ENCODE data around the gene OTX2. TPM values are rescaled to one million over a fixed set of nuclear protein-coding genes. Genes with fewer than 3 reads are reported as not detected.

OTX2 gene
- total and polyA plus RNA-seq, 2 experiments from 2014 or later, result 16.5 to 23.9 TPM

DNA sequence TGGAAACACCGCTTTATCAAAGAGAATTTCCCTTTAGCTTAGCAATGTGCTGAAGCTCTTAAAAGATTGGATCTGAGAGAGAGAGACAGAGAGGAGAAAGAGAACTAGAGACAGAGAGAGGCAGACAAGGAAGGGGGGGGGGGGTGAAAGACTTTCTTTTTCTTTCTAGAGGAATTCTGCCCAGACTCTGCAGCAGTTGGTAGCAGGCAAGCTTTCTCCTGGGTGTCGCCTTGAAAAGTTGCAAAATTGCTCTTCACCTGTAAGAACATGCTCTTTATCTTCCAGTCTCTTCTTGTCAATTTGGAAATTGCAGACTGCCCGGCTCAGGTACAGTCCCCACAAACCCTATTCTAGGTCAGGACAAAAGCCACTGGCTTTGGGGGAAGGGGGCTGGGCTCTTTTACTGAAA is 2.9 kb upstream of the OTX2 start (continued):
- TF ChIP-seq, protein P1, sequence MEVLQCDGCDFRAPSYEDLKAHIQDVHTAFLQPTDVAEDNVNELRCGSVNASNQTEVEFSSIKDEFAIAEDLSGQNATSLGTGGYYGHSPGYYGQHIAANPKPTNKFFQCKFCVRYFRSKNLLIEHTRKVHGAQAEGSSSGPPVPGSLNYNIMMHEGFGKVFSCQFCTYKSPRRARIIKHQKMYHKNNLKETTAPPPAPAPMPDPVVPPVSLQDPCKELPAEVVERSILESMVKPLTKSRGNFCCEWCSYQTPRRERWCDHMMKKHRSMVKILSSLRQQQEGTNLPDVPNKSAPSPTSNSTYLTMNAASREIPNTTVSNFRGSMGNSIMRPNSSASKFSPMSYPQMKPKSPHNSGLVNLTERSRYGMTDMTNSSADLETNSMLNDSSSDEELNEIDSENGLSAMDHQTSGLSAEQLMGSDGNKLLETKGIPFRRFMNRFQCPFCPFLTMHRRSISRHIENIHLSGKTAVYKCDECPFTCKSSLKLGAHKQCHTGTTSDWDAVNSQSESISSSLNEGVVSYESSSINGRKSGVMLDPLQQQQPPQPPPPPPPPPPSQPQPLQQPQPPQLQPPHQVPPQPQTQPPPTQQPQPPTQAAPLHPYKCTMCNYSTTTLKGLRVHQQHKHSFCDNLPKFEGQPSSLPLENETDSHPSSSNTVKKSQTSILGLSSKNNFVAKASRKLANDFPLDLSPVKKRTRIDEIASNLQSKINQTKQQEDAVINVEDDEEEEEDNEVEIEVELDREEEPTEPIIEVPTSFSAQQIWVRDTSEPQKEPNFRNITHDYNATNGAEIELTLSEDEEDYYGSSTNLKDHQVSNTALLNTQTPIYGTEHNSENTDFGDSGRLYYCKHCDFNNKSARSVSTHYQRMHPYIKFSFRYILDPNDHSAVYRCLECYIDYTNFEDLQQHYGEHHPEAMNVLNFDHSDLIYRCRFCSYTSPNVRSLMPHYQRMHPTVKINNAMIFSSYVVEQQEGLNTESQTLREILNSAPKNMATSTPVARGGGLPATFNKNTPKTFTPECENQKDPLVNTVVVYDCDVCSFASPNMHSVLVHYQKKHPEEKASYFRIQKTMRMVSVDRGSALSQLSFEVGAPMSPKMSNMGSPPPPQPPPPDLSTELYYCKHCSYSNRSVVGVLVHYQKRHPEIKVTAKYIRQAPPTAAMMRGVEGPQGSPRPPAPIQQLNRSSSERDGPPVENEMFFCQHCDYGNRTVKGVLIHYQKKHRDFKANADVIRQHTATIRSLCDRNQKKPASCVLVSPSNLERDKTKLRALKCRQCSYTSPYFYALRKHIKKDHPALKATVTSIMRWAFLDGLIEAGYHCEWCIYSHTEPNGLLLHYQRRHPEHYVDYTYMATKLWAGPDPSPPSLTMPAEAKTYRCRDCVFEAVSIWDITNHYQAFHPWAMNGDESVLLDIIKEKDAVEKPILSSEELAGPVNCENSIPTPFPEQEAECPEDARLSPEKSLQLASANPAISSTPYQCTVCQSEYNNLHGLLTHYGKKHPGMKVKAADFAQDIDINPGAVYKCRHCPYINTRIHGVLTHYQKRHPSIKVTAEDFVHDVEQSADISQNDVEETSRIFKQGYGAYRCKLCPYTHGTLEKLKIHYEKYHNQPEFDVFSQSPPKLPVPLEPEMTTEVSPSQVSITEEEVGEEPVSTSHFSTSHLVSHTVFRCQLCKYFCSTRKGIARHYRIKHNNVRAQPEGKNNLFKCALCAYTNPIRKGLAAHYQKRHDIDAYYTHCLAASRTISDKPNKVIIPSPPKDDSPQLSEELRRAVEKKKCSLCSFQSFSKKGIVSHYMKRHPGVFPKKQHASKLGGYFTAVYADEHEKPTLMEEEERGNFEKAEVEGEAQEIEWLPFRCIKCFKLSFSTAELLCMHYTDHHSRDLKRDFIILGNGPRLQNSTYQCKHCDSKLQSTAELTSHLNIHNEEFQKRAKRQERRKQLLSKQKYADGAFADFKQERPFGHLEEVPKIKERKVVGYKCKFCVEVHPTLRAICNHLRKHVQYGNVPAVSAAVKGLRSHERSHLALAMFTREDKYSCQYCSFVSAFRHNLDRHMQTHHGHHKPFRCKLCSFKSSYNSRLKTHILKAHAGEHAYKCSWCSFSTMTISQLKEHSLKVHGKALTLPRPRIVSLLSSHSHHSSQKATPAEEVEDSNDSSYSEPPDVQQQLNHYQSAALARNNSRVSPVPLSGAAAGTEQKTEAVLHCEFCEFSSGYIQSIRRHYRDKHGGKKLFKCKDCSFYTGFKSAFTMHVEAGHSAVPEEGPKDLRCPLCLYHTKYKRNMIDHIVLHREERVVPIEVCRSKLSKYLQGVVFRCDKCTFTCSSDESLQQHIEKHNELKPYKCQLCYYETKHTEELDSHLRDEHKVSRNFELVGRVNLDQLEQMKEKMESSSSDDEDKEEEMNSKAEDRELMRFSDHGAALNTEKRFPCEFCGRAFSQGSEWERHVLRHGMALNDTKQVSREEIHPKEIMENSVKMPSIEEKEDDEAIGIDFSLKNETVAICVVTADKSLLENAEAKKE (CRISPR knock-in tag; IDR thresholded peaks at IDR 0.05), result no peak
- TF ChIP-seq, protein P2, sequence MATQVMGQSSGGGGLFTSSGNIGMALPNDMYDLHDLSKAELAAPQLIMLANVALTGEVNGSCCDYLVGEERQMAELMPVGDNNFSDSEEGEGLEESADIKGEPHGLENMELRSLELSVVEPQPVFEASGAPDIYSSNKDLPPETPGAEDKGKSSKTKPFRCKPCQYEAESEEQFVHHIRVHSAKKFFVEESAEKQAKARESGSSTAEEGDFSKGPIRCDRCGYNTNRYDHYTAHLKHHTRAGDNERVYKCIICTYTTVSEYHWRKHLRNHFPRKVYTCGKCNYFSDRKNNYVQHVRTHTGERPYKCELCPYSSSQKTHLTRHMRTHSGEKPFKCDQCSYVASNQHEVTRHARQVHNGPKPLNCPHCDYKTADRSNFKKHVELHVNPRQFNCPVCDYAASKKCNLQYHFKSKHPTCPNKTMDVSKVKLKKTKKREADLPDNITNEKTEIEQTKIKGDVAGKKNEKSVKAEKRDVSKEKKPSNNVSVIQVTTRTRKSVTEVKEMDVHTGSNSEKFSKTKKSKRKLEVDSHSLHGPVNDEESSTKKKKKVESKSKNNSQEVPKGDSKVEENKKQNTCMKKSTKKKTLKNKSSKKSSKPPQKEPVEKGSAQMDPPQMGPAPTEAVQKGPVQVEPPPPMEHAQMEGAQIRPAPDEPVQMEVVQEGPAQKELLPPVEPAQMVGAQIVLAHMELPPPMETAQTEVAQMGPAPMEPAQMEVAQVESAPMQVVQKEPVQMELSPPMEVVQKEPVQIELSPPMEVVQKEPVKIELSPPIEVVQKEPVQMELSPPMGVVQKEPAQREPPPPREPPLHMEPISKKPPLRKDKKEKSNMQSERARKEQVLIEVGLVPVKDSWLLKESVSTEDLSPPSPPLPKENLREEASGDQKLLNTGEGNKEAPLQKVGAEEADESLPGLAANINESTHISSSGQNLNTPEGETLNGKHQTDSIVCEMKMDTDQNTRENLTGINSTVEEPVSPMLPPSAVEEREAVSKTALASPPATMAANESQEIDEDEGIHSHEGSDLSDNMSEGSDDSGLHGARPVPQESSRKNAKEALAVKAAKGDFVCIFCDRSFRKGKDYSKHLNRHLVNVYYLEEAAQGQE (IDR thresholded peaks at IDR 0.05; ENCODE audit: unreplicated experiment), result no peak
- TF ChIP-seq NANOG (IDR thresholded peaks at IDR 0.05; ENCODE audit: borderline replicate concordance), result no peak
- no peak for TF ChIP-seq POLR2AphosphoS5 (IDR thresholded peaks at IDR 0.05; ENCODE audit: low read depth)
- no peak for TF ChIP-seq EZH2phosphoT487 (IDR thresholded peaks at IDR 0.05; ENCODE audit: unreplicated experiment)
- no peak for TF ChIP-seq EZH2 (IDR thresholded peaks at IDR 0.05; ENCODE audit: low read depth, unreplicated experiment)
